K562 (cell line): ENCODE measurements around the gene SYN1. TPM values are rescaled to one million over a fixed set of nuclear protein-coding genes. Genes with fewer than 3 reads are reported as not detected.

ENCODE experiments used
- BACH1 ChIP-seq: fragments of 200-800 bp; sonication (Bioruptor generic); IDR thresholded peaks from 2 replicates; pipeline ENCODE4 v1.6.1; 2016; ENCODE audit warnings: missing genetic modification characterization, missing compliant biosample characterization
- BRD9 ChIP-seq: fragments of 450-650 bp; IDR thresholded peaks from 2 replicates; pipeline ENCODE4 v1.6.1; 2018; ENCODE audit warnings: low read depth; ENCODE audit not compliant: partially characterized antibody
- CREBBP ChIP-seq: IDR thresholded peaks from one replicate; pipeline ENCODE4 v1.6.1; 2012; ENCODE audit warnings: low read depth, mild to moderate bottlenecking, control low read depth, inconsistent platforms, low read length
- CREM ChIP-seq: IDR thresholded peaks from 2 replicates; pipeline ENCODE4 v1.6.1; 2014; ENCODE audit warnings: antibody characterized with exemption, low read depth
- DMBX1 ChIP-seq: fragments of 250-450 bp; sonication (Bioruptor Pico); IDR thresholded peaks from 2 replicates; pipeline ENCODE4 v1.8.0; 2022; ENCODE audit warnings: inconsistent platforms, mild to moderate bottlenecking, moderate library complexity, borderline replicate concordance
- DNMT1 ChIP-seq: fragments of 450-650 bp; IDR thresholded peaks from 2 replicates; pipeline ENCODE4 v1.6.1; 2016; ENCODE audit warnings: antibody characterized with exemption, mild to moderate bottlenecking
- HDAC1 ChIP-seq, 2 experiments: fragments of 450-650 bp; IDR thresholded peaks; 2 replicates each; pipeline ENCODE4 v1.6.1; 2016 to 2017; ENCODE audit warnings: inconsistent platforms in 1 of 2, mild to moderate bottlenecking in 1 of 2, moderate library complexity in 1 of 2
- HLTF ChIP-seq: fragments of 450-650 bp; IDR thresholded peaks from 2 replicates; pipeline ENCODE4 v1.6.1; 2016
- JUND ChIP-seq, 2 experiments: IDR thresholded peaks; 2 replicates in 1 of 2; 3 replicates in 1 of 2; pipeline ENCODE4 v1.6.1; 2011; ENCODE audit warnings: borderline replicate concordance in 2 of 2, low read depth in 2 of 2, low read length in 2 of 2, improper control_type of control experiment in 1 of 2, missing biosample characterization in 1 of 2, missing genetic modification characterization in 1 of 2, missing genetic modification reagents in 1 of 2
- KDM5B ChIP-seq: fragments of 200-600 bp; sonication (generic); IDR thresholded peaks from 2 replicates; pipeline ENCODE4 v1.6.1; 2012; ENCODE audit warnings: low read depth, mild to moderate bottlenecking, moderate library complexity, low read length, control low read depth, inconsistent platforms; ENCODE audit not compliant: insufficient replicate concordance
- MAFK ChIP-seq: IDR thresholded peaks from 2 replicates; pipeline ENCODE4 v1.6.1; 2011; ENCODE audit warnings: low read length, improper control_type of control experiment
- MAX ChIP-seq: sonication (generic); formaldehyde crosslinking; IDR thresholded peaks from 2 replicates; pipeline ENCODE4 v1.9.0; 2022; ENCODE audit warnings: mild to moderate bottlenecking, missing genetic modification reagents
- PTTG1 ChIP-seq: fragments of 450-650 bp; IDR thresholded peaks from 2 replicates; pipeline ENCODE4 v1.6.1; 2016; ENCODE audit warnings: low read depth, mild to moderate bottlenecking, missing genetic modification characterization, missing compliant biosample characterization
- SAP30 ChIP-seq: fragments of 200-600 bp; sonication (generic); IDR thresholded peaks from 2 replicates; pipeline ENCODE4 v1.6.1; 2012; ENCODE audit warnings: borderline replicate concordance, low read depth, mild to moderate bottlenecking, moderate library complexity, low read length, control low read depth, inconsistent platforms; ENCODE audit not compliant: insufficient read depth, poor library complexity, severe bottlenecking
- SMAD2 ChIP-seq: fragments of 150-350 bp; IDR thresholded peaks from 2 replicates; pipeline ENCODE4 v1.6.1; 2014; ENCODE audit warnings: low read depth, mild to moderate bottlenecking, low read length
- SMAD4 ChIP-seq: fragments of 250-450 bp; sonication (Bioruptor Pico); conservative IDR thresholded peaks from 2 replicates; pipeline ENCODE4 v1.8.0; 2021; ENCODE audit warnings: inconsistent platforms, mild to moderate bottlenecking, moderate library complexity
- SREBF2 ChIP-seq: sonication (generic); formaldehyde crosslinking; IDR thresholded peaks from 2 replicates; pipeline ENCODE4 v1.4.0; 2020; ENCODE audit warnings: mild to moderate bottlenecking, missing genetic modification reagents
- U2AF1 ChIP-seq: fragments of 200-400 bp; formaldehyde crosslinking; optimal IDR thresholded peaks from 2 replicates; pipeline ENCODE3; 2017; ENCODE audit warnings: mild to moderate bottlenecking, low read depth, low read length, moderate library complexity
- XRCC3 ChIP-seq: fragments of 450-650 bp; IDR thresholded peaks from 2 replicates; pipeline ENCODE4 v1.6.1; 2017; ENCODE audit warnings: mild to moderate bottlenecking, moderate library complexity
- ZNF140 ChIP-seq: fragments of 250-450 bp; sonication (Bioruptor Pico); IDR thresholded peaks from 2 replicates; pipeline ENCODE4 v1.8.0; 2021; ENCODE audit warnings: moderate library complexity, mild to moderate bottlenecking, inconsistent platforms
- ZNF431 ChIP-seq: sonication (generic); formaldehyde crosslinking; IDR thresholded peaks from 2 replicates; pipeline ENCODE4 v1.8.0; 2022; ENCODE audit warnings: mild to moderate bottlenecking, missing genetic modification reagents
- ZSCAN32 ChIP-seq: fragments of 450-650 bp; formaldehyde crosslinking; IDR thresholded peaks from 2 replicates; pipeline ENCODE4 v1.4.0; 2020; ENCODE audit warnings: mild to moderate bottlenecking, moderate library complexity
- polyA plus RNA-seq, 8 experiments: library from polyadenylated mRNA; depleted of rRNA in 4 of 8; stranded (reverse) in 5 of 8; unstranded in 3 of 8; fragments of >200 nt; fragmentation: Nextera tagmentation in 2 of 8; fragmentation: Illumina TruSeq in 1 of 8; extraction: Ambion mirVana in 2 of 8; extraction: Trizol in 1 of 8; gene quantifications; 2 replicates each; pipeline versions ENCODE4 v1.2.1 to v1.2.3, GENCODE V29; 2011 to 2014; ENCODE audit warnings: inconsistent platforms in 1 of 8, missing spikeins in 1 of 8
- total RNA-seq, 7 experiments: library from RNA; depleted of rRNA in 6 of 7; stranded (reverse); fragments of >200 nt in 6 of 7; fragmentation: Illumina TruSeq in 2 of 7; extraction: Trizol in 2 of 7; gene quantifications; 2 replicates each; pipeline versions ENCODE4 v1.2.1 to v1.2.3, GENCODE V29; 2011 to 2021; ENCODE audit warnings: low replicate concordance in 1 of 7
- TF ChIP-seq, protein P1 (sequence below): fragments of 250-450 bp; sonication (Bioruptor Pico); IDR thresholded peaks from 2 replicates; pipeline ENCODE4 v1.4.0; 2020; ENCODE audit warnings: mild to moderate bottlenecking
- TF ChIP-seq, protein P2 (sequence below): sonication (generic); formaldehyde crosslinking; IDR thresholded peaks from 2 replicates; pipeline ENCODE4 v1.8.1; 2022; ENCODE audit warnings: missing genetic modification reagents
- TF ChIP-seq, protein P3 (sequence below): fragments of 250-450 bp; sonication (Bioruptor Pico); IDR thresholded peaks from 2 replicates; pipeline ENCODE4 v1.8.0; 2021; ENCODE audit warnings: mild to moderate bottlenecking, moderate library complexity

The SYN1 gene
- total and polyA plus RNA-seq, 9 of the 15 experiments (the other 6 are each of a cell fraction or from before 2014, with no cell fraction given): 0.01 to 0.28 (median 0.18) TPM; not detected in 2

DNA sequence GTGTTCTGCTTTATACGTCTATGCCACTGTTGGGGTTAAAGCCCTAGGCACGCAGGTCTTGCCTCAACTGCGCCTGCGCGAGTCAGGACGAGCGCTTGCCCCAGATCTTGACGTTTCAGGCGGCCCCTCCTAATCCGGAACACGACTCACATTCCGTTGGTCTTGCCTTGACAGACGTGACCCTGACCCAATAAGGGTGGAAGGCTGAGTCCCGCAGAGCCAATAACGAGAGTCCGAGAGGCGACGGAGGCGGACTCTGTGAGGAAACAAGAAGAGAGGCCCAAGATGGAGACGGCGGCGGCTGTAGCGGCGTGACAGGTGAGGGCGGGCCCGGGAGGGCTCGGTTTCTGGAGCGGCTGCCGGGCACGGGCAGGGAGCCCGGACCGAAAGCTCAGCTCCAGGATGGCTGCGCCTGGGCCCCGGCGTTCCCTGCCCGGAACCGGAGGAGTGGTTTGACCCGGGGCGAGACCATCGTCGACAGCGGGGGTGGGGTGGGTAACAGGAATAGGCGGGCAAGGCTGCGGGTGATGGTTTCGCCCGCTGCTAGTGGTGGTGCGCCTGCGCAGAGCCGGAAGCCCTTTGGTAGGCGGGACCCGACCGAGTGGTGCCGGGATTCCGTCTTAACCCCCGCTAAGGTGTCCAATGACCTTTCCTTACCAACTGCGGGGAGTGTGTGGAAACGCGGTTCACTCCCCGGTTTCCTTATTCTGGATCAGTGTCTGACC is 58.6 kb downstream of the SYN1 start, which contains the start of gene ARAF (continued):
- peak; percentile 47; the same call in 1 of the 2 replicates for TF ChIP-seq MAX (CRISPR knock-in tag)
- TF ChIP-seq, protein P1, sequence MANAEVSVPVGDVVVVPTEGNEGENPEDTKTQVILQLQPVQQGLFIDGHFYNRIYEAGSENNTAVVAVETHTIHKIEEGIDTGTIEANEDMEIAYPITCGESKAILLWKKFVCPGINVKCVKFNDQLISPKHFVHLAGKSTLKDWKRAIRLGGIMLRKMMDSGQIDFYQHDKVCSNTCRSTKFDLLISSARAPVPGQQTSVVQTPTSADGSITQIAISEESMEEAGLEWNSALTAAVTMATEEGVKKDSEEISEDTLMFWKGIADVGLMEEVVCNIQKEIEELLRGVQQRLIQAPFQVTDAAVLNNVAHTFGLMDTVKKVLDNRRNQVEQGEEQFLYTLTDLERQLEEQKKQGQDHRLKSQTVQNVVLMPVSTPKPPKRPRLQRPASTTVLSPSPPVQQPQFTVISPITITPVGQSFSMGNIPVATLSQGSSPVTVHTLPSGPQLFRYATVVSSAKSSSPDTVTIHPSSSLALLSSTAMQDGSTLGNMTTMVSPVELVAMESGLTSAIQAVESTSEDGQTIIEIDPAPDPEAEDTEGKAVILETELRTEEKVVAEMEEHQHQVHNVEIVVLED (CRISPR knock-in tag): no peak
- no peak for TF ChIP-seq ZSCAN32 (CRISPR knock-in tag)
- TF ChIP-seq HLTF: peak; percentile 47; the same call in 1 of the 2 replicates
- TF ChIP-seq, protein P2, sequence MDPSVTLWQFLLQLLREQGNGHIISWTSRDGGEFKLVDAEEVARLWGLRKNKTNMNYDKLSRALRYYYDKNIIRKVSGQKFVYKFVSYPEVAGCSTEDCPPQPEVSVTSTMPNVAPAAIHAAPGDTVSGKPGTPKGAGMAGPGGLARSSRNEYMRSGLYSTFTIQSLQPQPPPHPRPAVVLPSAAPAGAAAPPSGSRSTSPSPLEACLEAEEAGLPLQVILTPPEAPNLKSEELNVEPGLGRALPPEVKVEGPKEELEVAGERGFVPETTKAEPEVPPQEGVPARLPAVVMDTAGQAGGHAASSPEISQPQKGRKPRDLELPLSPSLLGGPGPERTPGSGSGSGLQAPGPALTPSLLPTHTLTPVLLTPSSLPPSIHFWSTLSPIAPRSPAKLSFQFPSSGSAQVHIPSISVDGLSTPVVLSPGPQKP: no peak
- no peak for TF ChIP-seq MAFK
- no peak for TF ChIP-seq BRD9
- TF ChIP-seq XRCC3: no peak
- no peak for TF ChIP-seq KDM5B
- TF ChIP-seq ZNF140: no peak
- TF ChIP-seq JUND (IDR thresholded peaks at IDR 0.05; ENCODE audit: borderline replicate concordance, low read depth, low read length): peak; percentile 98
- no peak; the same call in 2 of the 3 replicates for TF ChIP-seq JUND (tag; IDR thresholded peaks at IDR 0.05; ENCODE audit: borderline replicate concordance, low read depth, low read length)
- TF ChIP-seq, protein P3, sequence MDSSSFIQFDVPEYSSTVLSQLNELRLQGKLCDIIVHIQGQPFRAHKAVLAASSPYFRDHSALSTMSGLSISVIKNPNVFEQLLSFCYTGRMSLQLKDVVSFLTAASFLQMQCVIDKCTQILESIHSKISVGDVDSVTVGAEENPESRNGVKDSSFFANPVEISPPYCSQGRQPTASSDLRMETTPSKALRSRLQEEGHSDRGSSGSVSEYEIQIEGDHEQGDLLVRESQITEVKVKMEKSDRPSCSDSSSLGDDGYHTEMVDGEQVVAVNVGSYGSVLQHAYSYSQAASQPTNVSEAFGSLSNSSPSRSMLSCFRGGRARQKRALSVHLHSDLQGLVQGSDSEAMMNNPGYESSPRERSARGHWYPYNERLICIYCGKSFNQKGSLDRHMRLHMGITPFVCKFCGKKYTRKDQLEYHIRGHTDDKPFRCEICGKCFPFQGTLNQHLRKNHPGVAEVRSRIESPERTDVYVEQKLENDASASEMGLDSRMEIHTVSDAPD (CRISPR knock-in tag): no peak
- no peak for TF ChIP-seq U2AF1
- no peak for TF ChIP-seq DNMT1
- no peak for TF ChIP-seq DMBX1 (CRISPR knock-in tag)
- TF ChIP-seq SMAD2: no peak
- TF ChIP-seq SMAD4 (CRISPR knock-in tag): 0 out of 2 replicates have a peak, but pooled peaks have one; percentile 23
- no peak for TF ChIP-seq ZNF431 (CRISPR knock-in tag)
- TF ChIP-seq BACH1 (tag): no peak
- TF ChIP-seq PTTG1: no peak
- TF ChIP-seq SREBF2 (CRISPR knock-in tag): no peak
- TF ChIP-seq CREBBP: no peak
- peak; percentile 80 for TF ChIP-seq CREM
- TF ChIP-seq HDAC1 (IDR thresholded peaks at IDR 0.05): peak in 1 of 2 experiments; percentile 5; a peak in 1 of 4 replicates
- no peak for TF ChIP-seq SAP30
